Mammary epithelial cell (primary cell): ENCODE results near the gene NOX5.

Experiments used
- EZH2 ChIP-seq: IDR thresholded peaks from 2 replicates; pipeline ENCODE4 v1.6.1; 2012; ENCODE audit warnings: low read length, inconsistent platforms, borderline replicate concordance
- TF ChIP-seq, protein P1 (sequence below), 2 donors: IDR thresholded peaks in 1 of 2; conservative IDR thresholded peaks in 1 of 2; 2 replicates each; pipeline ENCODE4 v1.5.1; 2011 to 2012; ENCODE audit warnings: inconsistent platforms in 2 of 2, low read length in 2 of 2, mild to moderate bottlenecking in 2 of 2, control low read depth in 1 of 2, low read depth in 1 of 2; ENCODE audit not compliant: insufficient read depth in 1 of 2; ENCODE audit errors: extremely low read depth in 1 of 2

DNA sequence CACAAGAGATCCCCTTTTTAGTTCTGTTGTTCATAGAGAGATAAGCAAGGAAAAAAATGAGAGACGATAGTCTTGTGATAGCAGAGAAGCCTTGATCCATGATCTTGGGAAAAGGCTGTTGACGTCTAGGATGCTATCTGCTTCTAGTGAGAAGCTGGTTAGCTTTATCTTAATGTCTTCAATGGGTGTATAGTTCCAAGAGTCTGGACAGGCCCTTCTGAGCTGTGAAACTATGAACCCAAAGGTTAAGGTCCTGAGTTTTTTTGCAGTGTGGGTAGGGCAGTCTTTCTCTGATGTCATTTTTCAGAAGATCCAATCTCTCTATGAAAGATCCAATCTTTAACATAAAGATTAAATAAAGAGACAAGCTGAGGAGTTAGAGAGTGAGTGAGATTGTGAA is 10.5 kb upstream of the NOX5 start:
- TF ChIP-seq, protein P1, sequence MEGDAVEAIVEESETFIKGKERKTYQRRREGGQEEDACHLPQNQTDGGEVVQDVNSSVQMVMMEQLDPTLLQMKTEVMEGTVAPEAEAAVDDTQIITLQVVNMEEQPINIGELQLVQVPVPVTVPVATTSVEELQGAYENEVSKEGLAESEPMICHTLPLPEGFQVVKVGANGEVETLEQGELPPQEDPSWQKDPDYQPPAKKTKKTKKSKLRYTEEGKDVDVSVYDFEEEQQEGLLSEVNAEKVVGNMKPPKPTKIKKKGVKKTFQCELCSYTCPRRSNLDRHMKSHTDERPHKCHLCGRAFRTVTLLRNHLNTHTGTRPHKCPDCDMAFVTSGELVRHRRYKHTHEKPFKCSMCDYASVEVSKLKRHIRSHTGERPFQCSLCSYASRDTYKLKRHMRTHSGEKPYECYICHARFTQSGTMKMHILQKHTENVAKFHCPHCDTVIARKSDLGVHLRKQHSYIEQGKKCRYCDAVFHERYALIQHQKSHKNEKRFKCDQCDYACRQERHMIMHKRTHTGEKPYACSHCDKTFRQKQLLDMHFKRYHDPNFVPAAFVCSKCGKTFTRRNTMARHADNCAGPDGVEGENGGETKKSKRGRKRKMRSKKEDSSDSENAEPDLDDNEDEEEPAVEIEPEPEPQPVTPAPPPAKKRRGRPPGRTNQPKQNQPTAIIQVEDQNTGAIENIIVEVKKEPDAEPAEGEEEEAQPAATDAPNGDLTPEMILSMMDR (conservative IDR thresholded peaks at IDR 0.05 in 1 of 2, IDR thresholded peaks at IDR 0.05 in 1 of 2; ENCODE audit: extremely low read depth in 1 of 2, insufficient read depth in 1 of 2, low read depth in 1 of 2, low read length in 2 of 2): no peak
- TF ChIP-seq EZH2: no peak
